OCI-LY1 (cell line): ENCODE results near the gene LGR5.

ENCODE experiments used
- H2AFZ ChIP-seq: fragments of 200-600 bp; sonication (generic), shearing (Covaris generic); 2 replicates; pipeline ENCODE4 v1.6.0; 2014; ENCODE audit warnings: antibody characterized with exemption, mild to moderate bottlenecking, low read length
- H3F3A ChIP-seq: fragments of 200-600 bp; sonication (generic), shearing (Covaris generic); 2 replicates; pipeline ENCODE4 v1.6.0; 2014; ENCODE audit warnings: mild to moderate bottlenecking, antibody characterized with exemption, low read length, moderate library complexity; ENCODE audit not compliant: insufficient read depth
- H3K27ac ChIP-seq: fragments of 200-600 bp; sonication (generic); 2 replicates; pipeline ENCODE4 v1.5.1; 2014; ENCODE audit warnings: low read length, mixed run types, mild to moderate bottlenecking, low read depth; ENCODE audit not compliant: poor library complexity, severe bottlenecking
- H3K27me3 ChIP-seq: fragments of 200-600 bp; sonication (generic); 2 replicates; pipeline ENCODE4 v1.6.0; 2014; ENCODE audit warnings: antibody characterized with exemption, mild to moderate bottlenecking, low read length, moderate library complexity; ENCODE audit not compliant: insufficient read depth
- H3K36me3 ChIP-seq: fragments of 200-600 bp; sonication (generic); 2 replicates; pipeline ENCODE4 v1.6.1; 2014; ENCODE audit warnings: mild to moderate bottlenecking, antibody characterized with exemption, low read length, moderate library complexity, mixed read lengths; ENCODE audit not compliant: insufficient read depth
- H3K4me1 ChIP-seq: fragments of 200-600 bp; sonication (generic); 2 replicates; pipeline ENCODE4 v1.5.1; 2014; ENCODE audit warnings: mild to moderate bottlenecking, low read length, moderate library complexity; ENCODE audit not compliant: insufficient read depth, severe bottlenecking
- H3K4me2 ChIP-seq: fragments of 200-600 bp; sonication (generic), shearing (Covaris generic); 2 replicates; pipeline ENCODE4 v1.6.1; 2014; ENCODE audit warnings: low read length
- H3K4me3 ChIP-seq: fragments of 200-600 bp; sonication (generic); 2 replicates; pipeline ENCODE4 v1.5.1; 2014; ENCODE audit warnings: low read length, low read depth, mild to moderate bottlenecking, mixed read lengths; ENCODE audit not compliant: poor library complexity, severe bottlenecking
- H3K79me2 ChIP-seq: fragments of 200-600 bp; shearing (Covaris generic); 2 replicates; pipeline ENCODE4 v1.6.1; 2016; ENCODE audit warnings: mixed run types, low read length, mixed read lengths; ENCODE audit not compliant: insufficient read depth
- H3K9ac ChIP-seq: fragments of 200-600 bp; sonication (generic), shearing (Covaris generic); 2 replicates; pipeline ENCODE4 v1.6.1; 2014; ENCODE audit warnings: mild to moderate bottlenecking, low read length, mixed read lengths
- H3K9me2 ChIP-seq: fragments of 200-600 bp; sonication (generic), shearing (Covaris generic); 2 replicates; pipeline ENCODE4 v1.6.1; 2014; ENCODE audit warnings: low read depth, mild to moderate bottlenecking, low read length, mixed read lengths
- H3K9me3 ChIP-seq: fragments of 200-600 bp; shearing (Covaris generic); 2 replicates; pipeline ENCODE4 v1.6.1; 2014; ENCODE audit warnings: low read length, mixed read lengths
- H4K20me1 ChIP-seq: fragments of 200-600 bp; sonication (generic), shearing (Covaris generic); 2 replicates; pipeline ENCODE4 v1.6.0; 2016; ENCODE audit warnings: mild to moderate bottlenecking, low read length; ENCODE audit not compliant: insufficient read depth
- CTCF ChIP-seq: fragments of 200-600 bp; sonication (generic), shearing (Covaris generic); IDR thresholded peaks from 2 replicates; pipeline ENCODE4 v1.5.1; 2017; ENCODE audit warnings: mild to moderate bottlenecking, antibody characterized with exemption, low read length, moderate library complexity, mixed read lengths
- EZH2 ChIP-seq: fragments of 200-600 bp; sonication (generic), shearing (Covaris generic); IDR thresholded peaks from 2 replicates; pipeline ENCODE4 v1.8.0; 2017; ENCODE audit warnings: borderline replicate concordance, mixed run types, mild to moderate bottlenecking, antibody characterized with exemption, low read length, moderate library complexity, mixed read lengths

Gene LGR5

GRCh38 chr12:71430756-71431155 is 8.8 kb upstream of the LGR5 start:
- Histone ChIP-seq H3F3A (no peaks in the 10 kb centered on the region), H3K27ac (no peak overlapping the region), H3K27me3 (no peaks in the 10 kb centered on the region), H3K36me3 (no peaks in the 10 kb centered on the region), H3K4me2 (no peak overlapping the region), H3K4me3 (no peak overlapping the region), H3K4me1 (no peaks in the 10 kb centered on the region), H3K79me2 (no peaks in the 10 kb centered on the region), H3K9ac (no peak overlapping the region), H3K9me3 (no peaks in the 10 kb centered on the region), H4K20me1 (no peaks in the 10 kb centered on the region), H3K9me2 (no peaks in the 10 kb centered on the region), H2AFZ (no peak overlapping the region)
- no peak for TF ChIP-seq EZH2
- no peak for TF ChIP-seq CTCF

GRCh38 chr12:71431991-71432390 is 7.6 kb upstream of the LGR5 start:
- H3K4me2 ChIP-seq: no peak overlapping the region
- no peak overlapping the region for H3K9ac ChIP-seq
- no peaks in the 10 kb centered on the region for H3K79me2 ChIP-seq
- no peaks in the 10 kb centered on the region for H3K4me1 ChIP-seq
- H3K4me3 ChIP-seq: no peak overlapping the region
- no peaks in the 10 kb centered on the region for H3F3A ChIP-seq
- H3K27ac ChIP-seq: no peak overlapping the region
- no peaks in the 10 kb centered on the region for H3K9me3 ChIP-seq
- no peaks in the 10 kb centered on the region for H3K36me3 ChIP-seq
- H3K9me2 ChIP-seq: no peaks in the 10 kb centered on the region
- no peaks in the 10 kb centered on the region for H4K20me1 ChIP-seq
- H2AFZ ChIP-seq: no peak overlapping the region
- no peaks in the 10 kb centered on the region for H3K27me3 ChIP-seq
- TF ChIP-seq CTCF (no peak), EZH2 (no peak)

- H3K9me2 ChIP-seq: no peaks in the 10 kb centered on the region
- no peak overlapping the region for H2AFZ ChIP-seq
- no peaks in the 10 kb centered on the region for H3K36me3 ChIP-seq
- no peaks in the 10 kb centered on the region for H3K9me3 ChIP-seq
- no peak for TF ChIP-seq CTCF
- TF ChIP-seq EZH2: no peak
- H4K20me1 ChIP-seq: no peaks in the 10 kb centered on the region
- H3K27ac ChIP-seq: no peak overlapping the region
- no peaks in the 10 kb centered on the region for H3K4me1 ChIP-seq
- H3F3A ChIP-seq: no peaks in the 10 kb centered on the region
- H3K4me3 ChIP-seq: no peak overlapping the region
- H3K79me2 ChIP-seq: no peaks in the 10 kb centered on the region
- no peaks in the 10 kb centered on the region for H3K27me3 ChIP-seq
- no peak overlapping the region for H3K9ac ChIP-seq
- H3K4me2 ChIP-seq: no peak overlapping the region
Observed at GRCh38 chr12:71432936-71433335, 6.7 kb upstream of the LGR5 start.
